HCT116 (cell line): ENCODE measurements around the gene MST1.

Source experiments
- CEBPB ChIP-seq: IDR thresholded peaks from 2 replicates; pipeline ENCODE4 v1.6.1; 2012; ENCODE audit warnings: low read depth
- CTCF ChIP-seq, 3 experiments: fragments of 200-600 bp in 1 of 3; sonication (generic) in 1 of 3; IDR thresholded peaks in 2 of 3; conservative IDR thresholded peaks in 1 of 3; 2 replicates each; pipeline ENCODE4 v1.5.1; 2012 to 2017; ENCODE audit warnings: low read depth in 2 of 3, low read length in 2 of 3, antibody characterized with exemption in 1 of 3, borderline replicate concordance in 1 of 3, control low read depth in 1 of 3, mild to moderate bottlenecking in 1 of 3, mixed read lengths in 1 of 3, mixed run types in 1 of 3, moderate library complexity in 1 of 3; ENCODE audit not compliant: insufficient read depth in 1 of 3
- EGR1 ChIP-seq: IDR thresholded peaks from 2 replicates; pipeline ENCODE4 v1.6.1; 2012; ENCODE audit warnings: low read depth
- EZH2 ChIP-seq: fragments of 200-600 bp; sonication (generic); IDR thresholded peaks from 2 replicates; pipeline ENCODE4 v1.6.1; 2017; ENCODE audit warnings: antibody characterized with exemption, mixed run types
- MAX ChIP-seq: IDR thresholded peaks from 2 replicates; pipeline ENCODE4 v1.6.1; 2012
- POLR2A ChIP-seq: IDR thresholded peaks from 2 replicates; pipeline ENCODE4 v1.7.0; 2011; ENCODE audit warnings: borderline replicate concordance; ENCODE audit not compliant: insufficient read depth, insufficient read length; ENCODE audit errors: extremely low read depth
- POLR2AphosphoS5 ChIP-seq: IDR thresholded peaks from 2 replicates; pipeline ENCODE4 v1.6.1; 2011; ENCODE audit warnings: mild to moderate bottlenecking, low read depth, low read length, moderate library complexity
- RAD21 ChIP-seq: IDR thresholded peaks from 2 replicates; pipeline ENCODE4 v1.6.1; 2012; ENCODE audit warnings: low read depth, mild to moderate bottlenecking
- REST ChIP-seq: IDR thresholded peaks from 2 replicates; pipeline ENCODE4 v1.6.1; 2012; ENCODE audit warnings: low read depth
- SIN3A ChIP-seq: IDR thresholded peaks from 2 replicates; pipeline ENCODE4 v1.6.1; 2012; ENCODE audit warnings: low read depth
- SP1 ChIP-seq: IDR thresholded peaks from 2 replicates; pipeline ENCODE4 v1.6.1; 2012; ENCODE audit warnings: low read depth

- no peak for TF ChIP-seq POLR2A
- no peak for TF ChIP-seq CEBPB
- no peak for TF ChIP-seq REST
- no peak for TF ChIP-seq SP1
- no peak for TF ChIP-seq RAD21
- no peak for TF ChIP-seq EZH2
- TF ChIP-seq EGR1: no peak
- no peak for TF ChIP-seq MAX
- no peak for TF ChIP-seq CTCF (IDR thresholded peaks at IDR 0.05 in 2 of 3, conservative IDR thresholded peaks at IDR 0.05 in 1 of 3; ENCODE audit: borderline replicate concordance in 1 of 3, insufficient read depth in 1 of 3, low read depth in 2 of 3, low read length in 2 of 3)
- no peak for TF ChIP-seq SIN3A
- no peak for TF ChIP-seq POLR2AphosphoS5
Observed at GRCh38 chr3:49668414-49668797, 20.9 kb downstream of the MST1 start.
